NCI-H748 (cell line): ENCODE results near the gene ANKAR.
"Not testable (repeated sequence)": the region's sequence is repeated elsewhere in the genome, so short reads cannot be mapped to it uniquely, and the experiment has no call there.

Experiments
- DNase-seq: peaks from one replicate; lab custom pipeline; 2025; ENCODE audit not compliant: unreplicated experiment; lab: John Stamatoyannopoulos, UW

The ANKAR gene, protein sequence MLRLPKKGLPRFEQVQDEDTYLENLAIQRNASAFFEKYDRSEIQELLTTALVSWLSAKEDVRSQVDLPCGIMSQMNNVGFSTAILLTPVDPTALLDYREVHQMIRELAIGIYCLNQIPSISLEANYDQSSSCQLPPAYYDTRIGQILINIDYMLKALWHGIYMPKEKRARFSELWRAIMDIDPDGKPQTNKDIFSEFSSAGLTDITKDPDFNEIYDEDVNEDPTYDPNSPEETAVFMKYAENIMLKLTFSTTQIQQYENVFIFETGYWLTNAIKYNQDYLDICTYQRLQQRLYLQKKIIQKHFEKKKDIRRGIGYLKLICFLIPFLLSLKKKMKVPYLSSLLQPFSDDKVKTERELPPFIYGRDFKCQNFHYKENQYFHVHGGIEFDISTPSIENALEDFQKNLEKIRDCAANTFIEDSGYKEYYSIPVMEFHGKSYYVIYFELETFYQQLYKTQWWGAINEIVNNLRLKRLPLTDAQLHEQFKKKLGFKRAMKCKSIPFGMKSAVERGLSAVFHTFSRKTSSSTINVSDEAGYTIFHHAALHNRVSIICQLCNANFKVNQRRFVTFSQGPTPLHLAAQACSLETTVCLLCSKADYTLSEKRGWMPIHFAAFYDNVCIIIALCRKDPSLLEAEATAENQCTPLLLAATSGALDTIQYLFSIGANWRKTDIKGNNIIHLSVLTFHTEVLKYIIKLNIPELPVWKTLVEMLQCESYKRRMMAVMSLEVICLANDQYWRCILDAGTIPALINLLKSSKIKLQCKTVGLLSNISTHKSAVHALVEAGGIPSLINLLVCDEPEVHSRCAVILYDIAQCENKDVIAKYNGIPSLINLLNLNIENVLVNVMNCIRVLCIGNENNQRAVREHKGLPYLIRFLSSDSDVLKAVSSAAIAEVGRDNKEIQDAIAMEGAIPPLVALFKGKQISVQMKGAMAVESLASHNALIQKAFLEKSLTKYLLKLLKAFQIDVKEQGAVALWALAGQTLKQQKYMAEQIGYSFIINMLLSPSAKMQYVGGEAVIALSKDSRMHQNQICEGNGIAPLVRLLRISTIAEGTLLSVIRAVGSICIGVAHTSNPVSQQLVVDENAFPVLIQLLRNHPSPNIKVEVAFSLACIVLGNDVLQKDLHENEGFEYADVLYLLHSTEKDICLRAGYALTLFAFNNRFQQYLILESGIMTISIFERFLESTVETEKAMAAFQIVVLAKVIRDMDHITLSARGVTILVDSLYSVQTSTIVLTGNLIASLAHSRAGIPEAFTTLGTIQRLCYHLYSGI (N-terminal part only)

DNA sequence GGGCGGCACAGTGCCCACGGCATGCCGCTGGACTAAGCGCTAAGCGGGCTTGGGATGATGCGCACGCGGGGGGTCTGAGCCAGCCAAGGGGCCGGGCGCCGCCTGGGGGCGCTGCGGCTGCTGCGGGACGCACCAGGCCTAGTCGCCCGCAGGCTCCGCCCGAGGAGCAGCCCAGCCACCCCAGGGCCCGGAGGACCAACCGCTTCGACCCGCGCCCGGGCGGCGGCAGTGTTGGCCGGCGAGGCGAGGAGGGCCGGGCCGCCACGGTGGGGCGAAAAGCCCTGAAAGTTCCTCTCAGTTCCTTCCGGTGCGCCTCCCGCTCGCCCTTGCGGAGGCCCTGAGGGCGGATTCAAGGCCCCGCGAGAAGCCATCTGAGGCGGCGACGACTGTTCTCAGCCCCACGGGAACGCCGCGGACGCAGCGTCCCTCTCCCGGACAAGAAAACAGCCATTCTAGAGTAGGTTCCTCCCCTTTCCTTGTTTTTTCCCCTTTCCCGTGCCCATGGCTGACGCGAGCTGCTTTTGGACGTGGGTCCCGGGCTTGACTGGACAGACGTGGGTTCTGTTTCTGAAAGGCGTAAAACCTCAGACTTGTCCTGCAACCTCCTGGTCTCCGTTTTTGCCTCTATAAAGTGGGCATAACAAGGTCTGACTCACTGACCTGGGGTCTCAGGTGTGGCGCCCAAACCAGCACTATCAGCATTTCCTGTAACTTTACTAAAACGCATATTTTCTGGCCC, at the start of gene ANKAR:
Gene ANKAR, plus strand, starts transcription at position 297 of the 739 bp plus-strand sequence. CDS start 1,821 bp downstream, outside the sequence.
- peak; percentile 91 for DNase-seq

DNA sequence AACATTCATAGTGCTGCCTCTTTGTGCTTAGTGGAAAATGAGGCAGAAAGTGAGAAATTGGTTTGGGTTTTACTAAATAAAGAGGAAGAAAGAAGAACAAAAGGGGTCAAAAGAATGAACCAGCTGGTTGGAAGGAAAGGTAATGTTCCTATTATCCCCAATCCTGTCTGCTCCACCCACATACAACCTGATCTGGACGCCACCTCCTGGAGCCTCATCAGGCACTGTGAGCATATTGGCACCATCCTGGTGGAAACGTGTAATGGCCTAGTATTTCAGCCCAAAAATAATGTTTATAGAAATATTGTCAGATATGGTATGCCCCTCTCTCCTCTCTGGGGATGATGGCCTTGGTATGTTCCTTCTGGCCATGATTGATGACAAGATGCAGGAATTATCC, 48.8 kb upstream of the ANKAR start:
- no peak for DNase-seq

DNA sequence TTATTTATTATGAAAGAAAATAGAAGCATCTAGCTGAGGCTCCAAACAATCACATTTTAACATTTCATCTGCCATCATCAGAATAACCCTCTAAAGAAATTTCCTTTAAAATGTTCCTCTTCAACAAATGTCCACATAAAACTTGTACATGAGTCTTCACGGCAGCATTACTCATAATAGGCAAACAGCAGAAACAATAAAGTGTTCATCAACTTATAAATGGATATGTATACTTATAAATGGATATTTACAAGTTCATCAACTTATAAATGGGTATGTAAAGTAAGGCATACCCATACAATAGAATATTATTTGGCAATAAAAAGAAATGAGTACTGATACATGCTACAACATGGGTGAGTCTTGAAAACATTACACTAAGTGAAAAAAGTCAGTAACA, 46.7 kb upstream of the ANKAR start:
- no peak for DNase-seq

DNA sequence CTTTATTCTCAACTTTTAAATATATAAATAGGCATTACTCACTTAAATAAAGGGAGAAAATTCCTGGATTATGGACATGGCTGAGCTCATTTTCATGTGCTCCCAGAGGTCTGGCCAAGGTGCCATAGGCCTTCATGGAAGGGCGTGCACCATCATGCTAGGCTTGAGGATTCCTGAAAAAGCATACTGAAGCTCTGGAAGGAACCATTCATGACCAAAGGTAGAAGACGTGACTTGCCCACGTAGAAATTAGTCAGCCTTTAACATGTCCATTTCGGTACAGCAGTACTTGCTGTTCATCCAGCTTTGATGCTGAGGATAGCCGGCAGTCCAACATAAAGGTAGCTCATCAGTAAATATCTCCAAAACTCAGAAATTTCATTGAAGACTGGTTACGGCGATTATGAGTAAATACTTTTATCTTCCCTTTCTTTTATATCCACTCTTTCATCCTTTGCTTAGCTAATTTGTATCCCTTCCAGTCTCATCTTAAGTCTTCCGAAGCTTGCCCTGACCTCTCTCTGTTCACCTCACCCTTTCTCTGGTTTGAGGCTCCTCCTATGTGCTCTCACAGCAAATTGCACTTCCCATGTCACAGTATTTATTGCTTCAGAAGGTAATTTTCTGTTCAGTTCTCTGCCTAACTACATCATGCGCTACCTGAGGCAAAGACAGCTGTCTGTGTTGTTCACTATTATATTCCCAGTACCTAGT, 45.5 kb upstream of the ANKAR start:
- DNase-seq, result no peak

DNA sequence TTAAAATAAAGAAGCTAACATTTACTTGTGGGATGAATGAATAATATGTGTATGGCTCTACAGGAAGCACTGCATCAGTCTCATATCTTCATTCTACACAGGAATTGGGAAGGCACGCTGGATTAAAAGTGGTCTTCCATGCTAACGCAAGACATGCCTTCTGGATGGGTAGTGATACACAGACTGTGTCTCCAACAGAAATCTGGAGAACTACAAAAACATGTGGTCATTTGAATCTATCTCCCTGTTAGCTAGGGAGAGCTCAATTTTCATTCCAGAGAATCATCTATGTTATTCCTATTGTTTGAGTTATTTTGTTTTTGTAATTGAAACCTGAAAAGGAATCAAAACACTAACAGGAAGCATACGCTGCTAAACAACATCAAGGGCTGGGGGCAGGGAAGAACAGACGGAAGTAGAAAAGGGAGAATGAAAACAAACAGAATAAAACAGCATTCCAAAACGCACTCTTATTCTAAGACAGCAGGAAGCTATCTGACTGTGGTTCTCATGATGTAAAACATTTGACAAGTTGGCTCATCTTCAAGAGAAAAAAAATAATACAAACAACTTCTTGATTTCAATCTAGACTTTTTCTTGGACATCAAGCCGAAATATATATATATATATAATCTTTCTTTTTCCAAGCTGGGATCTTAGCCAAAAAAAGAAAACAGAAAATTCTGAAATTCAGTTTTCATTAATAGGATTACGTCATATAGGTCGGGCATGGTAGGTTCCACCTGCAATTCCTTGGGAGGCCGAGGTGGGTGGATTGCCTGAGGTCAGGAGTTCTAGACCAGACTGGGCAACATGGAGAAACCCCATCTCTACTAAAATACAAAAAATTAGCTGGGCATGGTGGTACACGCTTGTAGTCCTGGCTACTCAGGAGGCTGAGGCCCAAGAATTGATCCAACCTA, 44.7 kb upstream of the ANKAR start:
- no peak for DNase-seq

DNA sequence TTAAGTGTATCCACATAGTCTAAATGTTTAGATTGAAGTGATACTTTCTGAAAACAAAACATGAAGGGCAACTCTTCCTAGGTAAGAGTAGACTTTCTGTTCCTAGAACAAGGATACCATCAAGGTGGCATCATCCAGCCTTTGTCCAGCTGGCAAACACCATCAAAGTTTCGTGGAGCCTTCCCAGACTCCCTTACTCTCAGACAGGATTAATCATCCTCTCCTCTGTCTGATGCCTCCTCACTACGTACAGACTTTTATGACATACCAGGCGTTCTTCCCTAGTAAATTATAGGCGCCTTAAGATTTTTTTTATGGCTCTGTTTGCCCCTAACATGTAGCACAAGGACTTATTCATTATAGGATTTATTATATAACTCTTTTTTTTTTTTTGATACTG, 42.6 kb upstream of the ANKAR start:
- DNase-seq, result no peak

DNA sequence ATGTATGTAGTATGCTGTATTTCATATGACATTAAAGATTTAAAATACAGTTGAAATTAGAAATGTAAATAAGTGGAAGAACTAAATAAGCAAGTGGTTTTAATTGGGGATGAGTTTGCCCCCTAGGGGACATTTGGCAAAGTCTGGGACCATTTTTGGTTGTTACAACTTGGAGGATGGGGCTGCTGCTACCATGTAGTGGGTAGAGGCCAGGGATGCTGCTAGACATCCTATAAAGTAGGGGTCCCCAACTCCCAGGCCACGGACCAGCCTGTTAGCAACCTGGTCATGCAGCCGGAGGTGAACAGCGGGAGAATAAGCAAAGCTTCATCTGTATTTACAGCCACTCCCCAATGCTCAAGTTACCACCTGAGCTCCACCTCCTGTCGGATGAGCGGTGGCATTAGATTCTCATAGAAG, 41.1 kb upstream of the ANKAR start:
- DNase-seq, result peak; percentile 23

DNA sequence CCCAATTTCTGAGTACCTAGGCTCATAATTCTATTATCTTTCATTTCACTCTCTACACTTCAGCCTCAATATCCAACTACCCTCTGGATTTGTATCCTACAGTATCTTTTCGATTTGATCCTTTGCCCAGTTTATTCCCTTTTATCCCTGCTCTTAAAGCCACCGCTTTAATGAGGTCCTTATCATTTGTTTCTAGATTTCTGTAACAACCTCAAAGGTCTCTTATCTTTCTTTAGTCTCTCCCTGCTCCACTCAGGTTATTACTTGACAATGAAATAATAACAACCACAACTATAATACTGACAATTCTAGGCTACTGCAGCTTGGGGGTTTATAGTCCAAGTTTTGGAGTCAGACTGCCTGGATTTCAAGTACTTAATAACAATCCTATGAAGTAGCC, 39.1 kb upstream of the ANKAR start:
- no peak for DNase-seq

DNA sequence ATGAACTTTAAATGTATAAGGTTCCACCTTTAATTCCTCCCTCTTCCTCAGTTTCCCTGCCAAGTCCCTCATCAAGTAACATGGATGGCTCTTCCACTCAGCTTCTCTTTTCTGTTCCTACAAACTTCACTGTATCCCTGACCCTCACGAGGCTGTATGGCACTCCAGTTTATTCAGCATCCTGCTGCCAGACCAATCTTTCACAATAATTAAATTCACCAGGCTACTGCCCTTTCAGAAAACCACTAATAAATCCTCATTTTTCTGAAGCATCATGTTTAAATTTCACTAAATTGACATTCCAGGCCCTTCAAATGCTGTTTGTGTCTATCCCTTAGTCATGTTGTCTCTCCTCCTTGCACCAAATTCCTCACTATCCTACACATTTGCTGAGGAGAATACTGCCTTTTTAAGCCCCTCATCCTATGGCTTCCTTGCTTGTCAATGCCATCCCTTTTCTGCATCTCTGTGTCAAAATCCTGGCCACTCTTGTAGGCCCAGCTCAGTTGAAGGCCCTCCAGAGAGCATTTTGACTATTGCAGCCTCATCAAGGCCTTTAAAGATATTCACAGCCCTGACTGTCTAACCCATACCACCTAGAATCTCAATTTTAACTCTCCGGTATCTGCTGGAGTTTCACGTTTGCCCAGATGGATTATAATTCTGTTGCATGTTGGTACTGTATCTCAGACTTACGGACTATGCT, 36.0 kb upstream of the ANKAR start:
- DNase-seq, result no peak

DNA sequence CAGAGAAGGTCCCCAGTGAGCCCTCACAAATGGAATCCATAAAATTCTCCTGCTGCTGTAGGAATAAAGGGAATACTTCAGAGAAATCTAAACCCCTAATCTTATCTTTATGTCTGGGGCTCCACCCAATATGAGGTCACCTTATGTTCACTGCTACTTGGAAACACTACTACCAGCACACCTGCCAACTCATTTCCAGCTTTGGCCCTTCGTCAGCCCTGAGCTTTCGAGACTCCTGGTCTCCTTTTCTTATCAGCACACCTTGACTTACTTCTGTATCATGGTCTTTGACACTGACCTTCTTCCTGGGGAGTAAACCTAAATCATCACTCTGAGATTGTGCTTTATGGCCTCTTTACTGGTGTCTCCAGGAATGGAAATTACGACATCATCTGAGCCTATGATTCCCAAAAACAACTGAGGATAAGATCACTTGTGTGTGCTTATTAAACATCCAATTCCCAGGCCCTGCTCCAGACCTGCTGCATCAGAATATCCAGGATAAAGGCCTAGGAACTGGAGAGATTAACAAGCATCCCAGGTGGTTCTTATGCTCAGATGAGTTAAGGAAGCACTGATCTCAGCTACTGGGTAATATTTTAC, 35.4 kb upstream of the ANKAR start:
- DNase-seq, result no peak

DNA sequence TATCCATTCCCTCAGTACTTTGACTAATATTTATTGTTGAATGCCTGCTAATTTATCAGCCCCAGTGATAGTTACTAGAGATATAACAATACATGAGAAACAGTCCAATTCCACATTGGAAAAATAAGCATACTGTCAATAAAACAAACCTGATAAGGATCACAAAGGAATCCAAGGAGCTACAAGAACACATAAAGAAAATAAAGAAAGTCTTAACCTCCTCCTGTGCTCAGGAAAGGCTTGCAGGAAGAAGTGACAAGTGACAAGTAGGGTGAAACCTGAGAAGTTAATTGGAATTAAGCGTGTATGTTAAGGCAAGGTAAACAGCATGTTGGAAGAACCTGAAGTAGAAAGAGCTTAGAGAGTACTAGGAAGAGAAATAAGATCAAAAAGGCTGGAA, 33.5 kb upstream of the ANKAR start:
- DNase-seq, result no peak

DNA sequence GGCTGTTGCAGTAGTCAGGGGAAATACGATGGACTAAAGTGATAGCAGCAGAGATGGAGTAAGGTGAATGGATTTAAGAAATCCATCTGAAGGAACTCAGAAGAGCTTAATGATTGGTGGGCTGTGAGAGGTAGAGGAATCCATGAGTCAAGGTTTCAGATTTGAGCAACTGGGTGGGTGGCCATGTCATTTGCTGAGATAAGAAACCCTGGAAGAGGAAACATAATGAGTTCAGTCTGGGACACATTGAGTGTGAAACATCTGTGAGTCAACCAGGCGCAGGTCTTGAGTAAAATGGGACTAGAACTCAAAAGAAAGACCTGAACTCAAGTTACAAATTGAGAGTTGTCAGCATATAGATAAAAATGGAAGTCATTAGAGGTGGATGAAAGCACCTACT, 32.9 kb upstream of the ANKAR start:
- no peak for DNase-seq

DNA sequence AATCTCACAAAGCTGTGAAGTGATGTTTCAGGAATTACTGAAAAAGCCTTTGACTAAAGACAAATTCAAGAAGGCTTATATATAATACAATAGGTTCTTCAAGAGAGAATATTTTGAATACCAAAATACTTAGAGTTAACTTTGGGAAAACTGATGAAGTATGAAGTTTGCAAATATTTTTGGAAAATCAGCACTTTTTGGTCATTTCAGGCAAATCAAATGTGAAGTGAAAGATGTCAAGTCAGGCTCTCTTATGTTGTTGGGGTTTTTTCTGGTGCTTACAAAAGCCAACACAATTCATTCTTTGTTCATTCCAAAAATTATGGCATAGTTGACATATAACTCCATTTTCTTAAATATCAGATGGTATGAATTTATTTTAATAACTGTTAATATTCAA, 27.9 kb upstream of the ANKAR start:
- no peak for DNase-seq

DNA sequence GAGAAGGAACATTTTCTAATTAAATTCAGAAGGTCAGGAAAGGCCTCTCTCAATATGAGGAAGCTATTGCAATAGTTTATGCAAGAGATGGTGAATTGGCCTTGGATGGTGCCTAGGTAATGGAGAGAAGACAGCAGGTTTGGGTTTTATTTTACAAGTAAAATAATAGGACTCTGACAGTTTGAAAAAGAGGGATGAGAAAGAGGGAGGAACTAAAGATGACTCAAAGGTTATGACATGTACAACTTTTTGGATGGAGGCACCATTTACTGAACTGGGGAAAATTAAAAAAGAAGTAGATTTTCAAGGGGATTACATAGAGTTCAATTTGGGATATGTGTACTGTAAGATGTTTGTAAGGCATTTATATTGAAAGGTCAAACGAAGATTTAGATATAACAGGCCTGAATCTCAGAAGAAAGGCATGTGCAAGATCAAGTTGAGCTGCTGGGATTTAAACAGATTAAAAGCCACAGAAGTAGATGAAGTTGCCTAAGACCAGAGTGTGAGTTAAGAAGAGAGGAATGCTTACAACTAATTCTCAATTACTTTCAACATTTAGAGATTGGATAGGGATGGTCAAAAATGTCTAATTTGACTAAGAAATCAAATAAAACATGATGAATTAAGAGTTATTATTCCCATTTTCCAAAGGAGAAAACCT, 25.5 kb upstream of the ANKAR start:
- DNase-seq, result no peak

DNA sequence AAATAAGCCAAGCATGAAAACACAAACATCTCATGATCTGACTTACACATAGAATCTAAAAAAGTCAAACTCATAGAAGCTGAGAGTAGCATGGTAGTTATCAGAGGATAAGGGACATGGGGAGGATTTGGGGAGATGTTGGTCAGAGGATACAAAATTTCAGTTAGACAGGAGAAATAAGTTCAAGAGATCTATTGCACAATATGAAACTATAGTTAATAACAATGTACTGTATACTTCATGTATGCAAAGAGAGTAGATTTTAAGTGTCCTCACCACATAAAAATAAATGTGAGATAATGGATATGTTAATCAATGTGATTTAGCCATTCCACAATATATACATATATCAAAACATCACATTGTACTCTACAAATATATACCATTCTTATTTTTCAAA, 23.2 kb upstream of the ANKAR start:
- DNase-seq, result no peak

DNA sequence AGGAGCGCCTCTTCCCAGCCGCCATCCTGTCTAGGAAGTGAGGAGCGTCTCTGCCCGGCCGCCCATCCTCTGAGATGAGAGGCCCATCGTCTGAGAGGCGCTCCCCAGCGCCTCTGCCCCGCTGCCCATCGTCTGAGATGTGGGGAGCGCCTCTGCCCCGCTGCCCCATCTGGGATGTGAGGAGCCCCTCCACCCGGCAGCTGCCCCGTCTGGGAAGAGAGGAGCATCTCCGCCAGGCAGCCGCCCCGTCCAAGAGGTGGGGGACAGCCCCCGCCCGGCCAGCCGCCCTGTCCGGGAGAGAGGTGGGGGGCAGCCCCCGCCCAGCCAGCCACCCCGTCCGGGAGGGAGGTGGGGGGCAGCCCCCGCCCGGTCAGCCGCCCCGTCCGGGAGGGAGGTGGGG, 21.0 kb upstream of the ANKAR start:
- DNase-seq, result not testable (repeated sequence)

DNA sequence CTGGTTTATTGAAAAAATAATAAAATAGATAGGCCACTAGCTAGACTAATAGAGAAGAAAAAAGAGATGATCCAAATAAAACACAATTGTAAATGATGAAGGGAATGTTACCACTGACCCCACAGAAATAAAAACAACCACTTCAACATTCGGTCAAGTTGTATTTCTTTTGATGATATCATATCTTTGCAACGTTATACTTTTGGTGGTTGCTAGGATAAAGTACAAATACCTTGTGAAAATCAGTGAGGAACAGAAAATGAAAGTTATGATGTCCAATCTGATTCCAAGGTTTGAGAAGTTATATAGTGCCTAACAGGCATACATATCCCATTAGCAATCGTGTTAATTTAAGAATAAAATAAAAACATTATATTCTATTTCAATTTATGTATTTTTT, 19.8 kb upstream of the ANKAR start:
- DNase-seq, result no peak
